ENCODE measurements around the gene CDC42BPA. TPM values are rescaled to one million over a fixed set of nuclear protein-coding genes. Genes with fewer than 3 reads are reported as not detected.

The CDC42BPA gene
- total and polyA plus RNA-seq, 9 of the 15 experiments (the other 6 are each of a cell fraction or from before 2014, with no cell fraction given) = 8.0 to 77.5 (median 52.1) TPM

DNA sequence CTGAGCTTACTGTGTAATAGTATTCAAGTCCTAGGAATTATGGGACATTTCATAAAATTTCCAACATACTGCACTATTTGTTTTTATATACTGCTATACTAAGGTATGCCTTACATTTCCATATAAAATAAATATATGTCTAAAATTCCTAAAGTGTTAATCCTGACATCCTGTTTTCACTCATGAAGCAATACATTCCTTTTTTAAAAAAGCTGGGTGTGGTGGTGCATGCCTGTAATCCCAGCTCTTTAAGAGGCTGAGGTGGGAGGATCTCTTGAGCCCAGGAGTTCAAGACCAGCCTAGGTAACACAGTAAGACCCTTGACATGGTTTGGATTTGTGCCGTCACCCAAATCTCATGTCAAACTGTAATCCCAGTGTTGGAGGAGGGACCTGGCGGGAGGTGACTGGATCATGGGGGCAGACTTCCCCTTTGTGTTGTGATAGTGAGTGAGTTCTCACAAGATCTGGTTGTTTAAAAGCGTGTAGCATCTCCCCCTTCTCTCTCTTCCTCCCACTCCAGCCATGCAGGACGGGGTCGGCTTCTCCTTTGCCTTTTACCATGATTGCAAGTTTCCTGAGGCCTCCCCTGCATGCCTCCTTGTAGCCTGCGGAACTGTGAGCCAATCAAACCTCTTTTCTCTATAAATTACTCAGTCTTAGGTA, 5.8 kb downstream of the CDC42BPA start:
- ChIA-PET CTCF (ENCODE audit: low intra/inter-chr PET ratio) (no interaction called here), POLR2A (interaction anchor here (0.5 to 3.1 kb wide), 5 partner anchors 9 to 421 kb away, joined by 3 to 39 read pairs (median 3); no protein-coding TSS in a partner anchor)
- no peak overlapping the region; the same call in 1 of the 2 replicates for H3K4me3 ChIP-seq
- intact Hi-C loops (cut with micrococcal nuclease) (loop anchor here (5.0 to 10.0 kb wide), 3 partner anchors 50 to 368 kb away; partner anchors contain the start of gene COQ8A), in situ Hi-C loops (cut with MboI) (no loop called here)
- WGBS (ENCODE audit: insufficient coverage, low coverage, missing lambda C conversion rate) = 12% methylated on average over 6 of the region's 6 CpGs
- no peaks in the 10 kb centered on the region for H3K9me3 ChIP-seq (replicated peaks; ENCODE audit: control insufficient read depth, insufficient read depth, low read depth, low read length)
- no peaks in the 10 kb centered on the region for H3K9me1 ChIP-seq (ENCODE audit: control insufficient read depth, insufficient read depth, low read length)
- FAIRE-seq (peak; percentile 74), DNase-seq (ENCODE audit: extremely low read depth in 1 of 4, low spot score in 3 of 4) (peak in 1 of 4 experiments; percentile 72), ATAC-seq (peak; percentile 15)
- peaks cover 15% of the 10 kb centered on the region; the same call in 1 of the 3 replicates for H3K36me3 ChIP-seq (ENCODE audit: control insufficient read depth, insufficient read depth, low read length)
- no peaks in the 10 kb centered on the region for H3K27me3 ChIP-seq (ENCODE audit: control insufficient read depth in 2 of 2, insufficient read depth in 2 of 2, low read length in 2 of 2)
- peaks cover 100% of the 10 kb centered on the region for H3K79me2 ChIP-seq (ENCODE audit: control insufficient read depth, insufficient read depth, low read length)
- peak overlapping the region; percentile 24; the same call in 2 of the 3 replicates for H3K27ac ChIP-seq (ENCODE audit: extremely low read depth, low read depth, low read length)
- H3K4me2 ChIP-seq (ENCODE audit: insufficient read depth, low read length) = peak overlapping the region; percentile 61
- no peak overlapping the region for H2AFZ ChIP-seq (ENCODE audit: low read depth, low read length)
- H4K20me1 ChIP-seq (replicated peaks; ENCODE audit: control insufficient read depth, insufficient read depth, low read length) = no peaks in the 10 kb centered on the region; the same call in 1 of the 2 replicates
- BruUV-seq (replicated peaks) = no TSS peak
- peaks cover 7 to 32% of the 10 kb centered on the region in 2 experiments for H3K4me1 ChIP-seq (replicated peaks in 1 of 2; ENCODE audit: control insufficient read depth in 2 of 2, insufficient read depth in 2 of 2, low read length in 2 of 2)
- H3K9ac ChIP-seq (ENCODE audit: insufficient read depth in 1 of 2, low read depth in 2 of 2, low read length in 2 of 2) = peak overlapping the region in 1 of 2 experiments; percentile 36; a peak in 1 of 4 replicates
- TF ChIP-seq, protein P1, sequence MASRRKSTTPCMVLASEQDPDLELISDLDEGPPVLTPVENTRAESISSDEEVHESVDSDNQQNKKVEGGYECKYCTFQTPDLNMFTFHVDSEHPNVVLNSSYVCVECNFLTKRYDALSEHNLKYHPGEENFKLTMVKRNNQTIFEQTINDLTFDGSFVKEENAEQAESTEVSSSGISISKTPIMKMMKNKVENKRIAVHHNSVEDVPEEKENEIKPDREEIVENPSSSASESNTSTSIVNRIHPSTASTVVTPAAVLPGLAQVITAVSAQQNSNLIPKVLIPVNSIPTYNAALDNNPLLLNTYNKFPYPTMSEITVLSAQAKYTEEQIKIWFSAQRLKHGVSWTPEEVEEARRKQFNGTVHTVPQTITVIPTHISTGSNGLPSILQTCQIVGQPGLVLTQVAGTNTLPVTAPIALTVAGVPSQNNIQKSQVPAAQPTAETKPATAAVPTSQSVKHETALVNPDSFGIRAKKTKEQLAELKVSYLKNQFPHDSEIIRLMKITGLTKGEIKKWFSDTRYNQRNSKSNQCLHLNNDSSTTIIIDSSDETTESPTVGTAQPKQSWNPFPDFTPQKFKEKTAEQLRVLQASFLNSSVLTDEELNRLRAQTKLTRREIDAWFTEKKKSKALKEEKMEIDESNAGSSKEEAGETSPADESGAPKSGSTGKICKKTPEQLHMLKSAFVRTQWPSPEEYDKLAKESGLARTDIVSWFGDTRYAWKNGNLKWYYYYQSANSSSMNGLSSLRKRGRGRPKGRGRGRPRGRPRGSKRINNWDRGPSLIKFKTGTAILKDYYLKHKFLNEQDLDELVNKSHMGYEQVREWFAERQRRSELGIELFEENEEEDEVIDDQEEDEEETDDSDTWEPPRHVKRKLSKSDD (conservative IDR thresholded peaks at IDR 0.05; ENCODE audit: low read length) = no peak
- TF ChIP-seq CC2D1A (IDR thresholded peaks at IDR 0.05) (peak; percentile 28; the same call in 1 of the 2 replicates), RBM22 (IDR thresholded peaks at IDR 0.05; ENCODE audit: low read depth, low read length, poor library complexity, severe bottlenecking) (no peak), PRMT5 (CRISPR knock-in tag; IDR thresholded peaks at IDR 0.05) (no peak), GABPA (tag; conservative IDR thresholded peaks at IDR 0.05; ENCODE audit: low read depth) (no peak), CSDE1 (IDR thresholded peaks at IDR 0.05) (no peak), CHD1 (IDR thresholded peaks at IDR 0.05; ENCODE audit: low read length) (no peak), SIX5 (IDR thresholded peaks at IDR 0.05; ENCODE audit: borderline replicate concordance in 1 of 2, insufficient read depth in 1 of 2, low read depth in 1 of 2, low read length in 2 of 2) (no peak), C11orf30 (IDR thresholded peaks at IDR 0.05; ENCODE audit: low read depth) (no peak), DDX20 (tag; IDR thresholded peaks at IDR 0.05; ENCODE audit: low read depth) (no peak)
- TF ChIP-seq, protein P2, sequence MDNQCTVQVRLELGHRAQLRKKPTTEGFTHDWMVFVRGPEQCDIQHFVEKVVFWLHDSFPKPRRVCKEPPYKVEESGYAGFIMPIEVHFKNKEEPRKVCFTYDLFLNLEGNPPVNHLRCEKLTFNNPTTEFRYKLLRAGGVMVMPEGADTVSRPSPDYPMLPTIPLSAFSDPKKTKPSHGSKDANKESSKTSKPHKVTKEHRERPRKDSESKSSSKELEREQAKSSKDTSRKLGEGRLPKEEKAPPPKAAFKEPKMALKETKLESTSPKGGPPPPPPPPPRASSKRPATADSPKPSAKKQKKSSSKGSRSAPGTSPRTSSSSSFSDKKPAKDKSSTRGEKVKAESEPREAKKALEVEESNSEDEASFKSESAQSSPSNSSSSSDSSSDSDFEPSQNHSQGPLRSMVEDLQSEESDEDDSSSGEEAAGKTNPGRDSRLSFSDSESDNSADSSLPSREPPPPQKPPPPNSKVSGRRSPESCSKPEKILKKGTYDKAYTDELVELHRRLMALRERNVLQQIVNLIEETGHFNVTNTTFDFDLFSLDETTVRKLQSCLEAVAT (IDR thresholded peaks at IDR 0.05) = peak in 1 of 2 experiments; percentile 54; a peak in 1 of 4 replicates
- TF ChIP-seq, protein P3, sequence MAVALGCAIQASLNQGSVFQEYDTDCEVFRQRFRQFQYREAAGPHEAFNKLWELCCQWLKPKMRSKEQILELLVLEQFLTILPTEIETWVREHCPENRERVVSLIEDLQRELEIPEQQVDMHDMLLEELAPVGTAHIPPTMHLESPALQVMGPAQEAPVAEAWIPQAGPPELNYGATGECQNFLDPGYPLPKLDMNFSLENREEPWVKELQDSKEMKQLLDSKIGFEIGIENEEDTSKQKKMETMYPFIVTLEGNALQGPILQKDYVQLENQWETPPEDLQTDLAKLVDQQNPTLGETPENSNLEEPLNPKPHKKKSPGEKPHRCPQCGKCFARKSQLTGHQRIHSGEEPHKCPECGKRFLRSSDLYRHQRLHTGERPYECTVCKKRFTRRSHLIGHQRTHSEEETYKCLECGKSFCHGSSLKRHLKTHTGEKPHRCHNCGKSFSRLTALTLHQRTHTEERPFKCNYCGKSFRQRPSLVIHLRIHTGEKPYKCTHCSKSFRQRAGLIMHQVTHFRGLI (CRISPR knock-in tag; IDR thresholded peaks at IDR 0.05) = no peak
- TF ChIP-seq, protein P4, sequence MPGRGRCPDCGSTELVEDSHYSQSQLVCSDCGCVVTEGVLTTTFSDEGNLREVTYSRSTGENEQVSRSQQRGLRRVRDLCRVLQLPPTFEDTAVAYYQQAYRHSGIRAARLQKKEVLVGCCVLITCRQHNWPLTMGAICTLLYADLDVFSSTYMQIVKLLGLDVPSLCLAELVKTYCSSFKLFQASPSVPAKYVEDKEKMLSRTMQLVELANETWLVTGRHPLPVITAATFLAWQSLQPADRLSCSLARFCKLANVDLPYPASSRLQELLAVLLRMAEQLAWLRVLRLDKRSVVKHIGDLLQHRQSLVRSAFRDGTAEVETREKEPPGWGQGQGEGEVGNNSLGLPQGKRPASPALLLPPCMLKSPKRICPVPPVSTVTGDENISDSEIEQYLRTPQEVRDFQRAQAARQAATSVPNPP (IDR thresholded peaks at IDR 0.05; ENCODE audit: borderline replicate concordance, insufficient read depth, insufficient read length) = no peak
